ENCODE data around the gene C3orf33.

- no peak for TF ChIP-seq POLR2AphosphoS5 (IDR thresholded peaks at IDR 0.05; ENCODE audit: low read depth, low read length)
- no peak for TF ChIP-seq ELF1 (IDR thresholded peaks at IDR 0.05; ENCODE audit: borderline replicate concordance, low read depth)
- no peak for TF ChIP-seq CTCF (IDR thresholded peaks at IDR 0.05 in 2 of 3, conservative IDR thresholded peaks at IDR 0.05 in 1 of 3; ENCODE audit: borderline replicate concordance in 1 of 3, insufficient read depth in 1 of 3, low read depth in 2 of 3, low read length in 2 of 3)
- TF ChIP-seq EZH2 (IDR thresholded peaks at IDR 0.05), result no peak
Measured at GRCh38 chr3:155741101-155741500, 65.0 kb downstream of the C3orf33 start.

All from HCT116 (cell line).